HCT116 (cell line): ENCODE results near the gene DDX55. TPM values are rescaled to one million over a fixed set of nuclear protein-coding genes. Genes with fewer than 3 reads are reported as not detected.

Experiments
- ATAC-seq: fragments of 200-7000 bp; cut with Tn5 transposase; 2 replicates; pipeline ENCODE4 v1.9.1; 2020; ENCODE audit warnings: mild to moderate bottlenecking, moderate library complexity
- BruUV-seq: library from RNA; stranded (reverse); fragments of 400-500 nt; replicated peaks from 2 replicates; lab custom pipeline; 2021; lab: Mats Ljungman, UMichigan
- CTCF ChIA-PET: fragments of 300-600 bp; sonication (Branson Sonifier 250); formaldehyde crosslinking; loops from one replicate; lab custom pipeline; 2021; ENCODE audit warnings: antibody characterized with exemption; lab: Charles Lee
- POLR2A ChIA-PET: fragments of 300-600, 350-600 bp; sonication (Branson Sonifier 250); formaldehyde crosslinking; loops from one replicate; lab custom pipeline; 2021; ENCODE audit warnings: antibody characterized with exemption; lab: Charles Lee
- RAD21 ChIA-PET, 2 experiments: fragments of 300-600 bp; sonication (Branson Sonifier 250); formaldehyde crosslinking; loops; one replicate each; lab custom pipeline; 2023; ENCODE audit warnings: low total read pairs in 2 of 2; ENCODE audit not compliant: uncharacterized antibody in 2 of 2, unreplicated experiment in 2 of 2, low non-redundant PET in 1 of 2; lab: Charles Lee
- DNase-seq: peaks from one replicate; pipeline ENCODE4 v3.0.0-alpha.2; 2010; ENCODE audit warnings: low read depth, low spot score
- H2AFZ ChIP-seq: fragments of 200-600 bp; shearing (Covaris generic), sonication (generic); 2 replicates; pipeline ENCODE4 v1.6.1; 2017; ENCODE audit warnings: low read depth, mixed run types, mixed read lengths, antibody characterized with exemption, low read length; ENCODE audit not compliant: poor library complexity, severe bottlenecking
- H3K27ac ChIP-seq: 2 replicates; pipeline ENCODE4 v1.5.1; 2012; ENCODE audit warnings: low read depth, low read length
- H3K27me3 ChIP-seq: fragments of 200-600 bp; sonication (generic); 2 replicates; pipeline ENCODE4 v1.6.1; 2016; ENCODE audit warnings: mixed run types, low read length, mixed read lengths; ENCODE audit not compliant: insufficient read depth
- H3K36me3 ChIP-seq, 2 experiments: fragments of 200-500 bp in 1 of 2; fragments of 200-600 bp in 1 of 2; sonication (Bioruptor generic) in 1 of 2; sonication (generic) in 1 of 2; 2 replicates each; pipeline versions ENCODE4 v1.5.1 to v1.6.1; 2014 to 2016; ENCODE audit warnings: low read length in 2 of 2, inconsistent platforms in 1 of 2, mixed read lengths in 1 of 2, mixed run types in 1 of 2; ENCODE audit not compliant: insufficient read depth in 2 of 2, control insufficient read depth in 1 of 2
- H3K4me1 ChIP-seq, 2 experiments: fragments of 200-600 bp in 1 of 2; sonication (generic) in 1 of 2; 2 replicates each; pipeline versions ENCODE4 v1.5.1 to v1.6.1; 2012 to 2017; ENCODE audit warnings: low read length in 2 of 2, inconsistent platforms in 1 of 2, mild to moderate bottlenecking in 1 of 2, mixed read lengths in 1 of 2, mixed run types in 1 of 2, moderate library complexity in 1 of 2; ENCODE audit not compliant: insufficient read depth in 2 of 2, control insufficient read depth in 1 of 2
- H3K4me2 ChIP-seq: fragments of 200-600 bp; sonication (generic); 2 replicates; pipeline ENCODE4 v1.6.1; 2017; ENCODE audit warnings: mixed run types, low read length, mixed read lengths
- H3K4me3 ChIP-seq, 2 experiments: fragments of 200-600 bp in 1 of 2; sonication (generic) in 1 of 2; replicated peaks in 1 of 2; 2 replicates each; pipeline ENCODE4 v1.5.1; 2011 to 2016; ENCODE audit warnings: low read length in 2 of 2, control low read depth in 1 of 2, low read depth in 1 of 2, mild to moderate bottlenecking in 1 of 2, mixed read lengths in 1 of 2, mixed run types in 1 of 2
- H3K79me2 ChIP-seq: fragments of 200-600 bp; sonication (generic); 2 replicates; pipeline ENCODE4 v1.6.1; 2017; ENCODE audit warnings: mild to moderate bottlenecking, mixed run types, low read length, moderate library complexity, mixed read lengths; ENCODE audit not compliant: insufficient read depth
- H3K9ac ChIP-seq: fragments of 200-600 bp; sonication (generic); 2 replicates; pipeline ENCODE4 v1.6.1; 2016; ENCODE audit warnings: low read length, mixed read lengths
- H3K9me2 ChIP-seq: fragments of 200-600 bp; sonication (generic), shearing (Covaris generic); 2 replicates; pipeline ENCODE4 v1.6.1; 2017; ENCODE audit warnings: mixed run types, mild to moderate bottlenecking, moderate library complexity; ENCODE audit not compliant: insufficient read depth
- H3K9me3 ChIP-seq, 2 experiments: fragments of 200-500 bp in 1 of 2; fragments of 200-600 bp in 1 of 2; sonication (Bioruptor generic) in 1 of 2; sonication (generic) in 1 of 2; 2 replicates each; pipeline ENCODE4 v1.6.1; 2014 to 2017; ENCODE audit warnings: low read length in 2 of 2, mixed read lengths in 2 of 2, inconsistent platforms in 1 of 2, low read depth in 1 of 2, mild to moderate bottlenecking in 1 of 2, mixed run types in 1 of 2, moderate library complexity in 1 of 2; ENCODE audit not compliant: control insufficient read depth in 1 of 2, insufficient read depth in 1 of 2
- H4K20me1 ChIP-seq: fragments of 200-600 bp; sonication (generic), shearing (Covaris generic); 2 replicates; pipeline ENCODE4 v1.6.1; 2017; ENCODE audit warnings: mixed run types, mild to moderate bottlenecking, moderate library complexity; ENCODE audit not compliant: insufficient read depth
- EGR1 ChIP-seq: IDR thresholded peaks from 2 replicates; pipeline ENCODE4 v1.6.1; 2012; ENCODE audit warnings: low read depth
- ELF1 ChIP-seq: IDR thresholded peaks from 2 replicates; pipeline ENCODE4 v1.6.1; 2012; ENCODE audit warnings: low read depth, borderline replicate concordance
- POLR2A ChIP-seq: IDR thresholded peaks from 2 replicates; pipeline ENCODE4 v1.7.0; 2011; ENCODE audit warnings: borderline replicate concordance; ENCODE audit not compliant: insufficient read depth, insufficient read length; ENCODE audit errors: extremely low read depth
- POLR2AphosphoS5 ChIP-seq: IDR thresholded peaks from 2 replicates; pipeline ENCODE4 v1.6.1; 2011; ENCODE audit warnings: mild to moderate bottlenecking, low read depth, low read length, moderate library complexity
- SIN3A ChIP-seq: IDR thresholded peaks from 2 replicates; pipeline ENCODE4 v1.6.1; 2012; ENCODE audit warnings: low read depth
- ZNF274 ChIP-seq: fragments of 200-500 bp; sonication (Bioruptor generic); IDR thresholded peaks from 2 replicates; pipeline ENCODE4 v1.6.1; 2014; ENCODE audit warnings: mild to moderate bottlenecking, low read depth, low read length, inconsistent platforms
- intact Hi-C: fragments of 100-400 bp; cut with micrococcal nuclease; formaldehyde crosslinking; loops from 2 replicates; pipeline ENCODE4 v1.10.0; 2022
- total RNA-seq: library from RNA; stranded (reverse); gene quantifications from one replicate; pipeline ENCODE4 v1.2.1, GENCODE V29; 2021; ENCODE audit not compliant: unreplicated experiment
- TF ChIP-seq, protein P1 (sequence below): IDR thresholded peaks from 2 replicates; pipeline ENCODE4 v1.6.1; 2011; ENCODE audit warnings: mild to moderate bottlenecking, low read length, moderate library complexity; ENCODE audit not compliant: insufficient replicate concordance; ENCODE audit errors: extremely low read depth

The DDX55 gene
- total RNA-seq, 1 experiment from 2014 or later = 41.8 TPM

DNA sequence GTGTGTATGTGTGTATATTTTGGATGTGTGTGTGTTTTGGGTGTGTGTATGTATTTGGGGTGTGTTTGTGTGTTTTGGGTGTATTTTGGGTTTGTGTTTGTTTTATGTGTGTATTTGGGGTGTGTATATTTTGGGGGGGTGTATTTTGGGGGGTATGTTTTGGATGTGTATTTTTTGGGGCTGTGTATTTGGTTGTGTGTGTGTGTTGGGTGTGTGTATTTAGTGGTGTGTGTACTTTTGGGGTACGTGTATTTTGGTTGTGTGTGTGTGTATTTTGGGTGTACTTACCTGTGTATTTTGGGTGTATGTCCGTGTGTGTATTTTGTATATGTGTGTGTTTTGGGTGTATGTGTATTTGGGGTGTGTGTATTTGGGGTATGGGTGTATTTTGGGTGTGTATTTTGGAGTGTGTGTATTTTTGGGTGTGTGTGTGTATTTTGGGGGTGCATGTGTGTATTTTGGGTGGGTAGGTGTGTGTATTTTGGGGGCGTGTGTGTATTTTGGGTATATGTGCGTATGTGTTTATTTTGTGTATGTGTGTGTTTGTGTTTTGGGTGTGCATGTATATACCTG is 52.3 kb downstream of the DDX55 start:
- no TSS peak for BruUV-seq
- H3K9ac ChIP-seq = no peak overlapping the region
- H3K79me2 ChIP-seq = peaks cover 12% of the 10 kb centered on the region
- H3K27me3 ChIP-seq = no peaks in the 10 kb centered on the region
- no peak overlapping the region for H3K27ac ChIP-seq
- ChIA-PET RAD21 (no interaction called here), CTCF (no interaction called here), POLR2A (no interaction called here)
- H3K4me2 ChIP-seq = no peak overlapping the region
- ATAC-seq (no peak), DNase-seq (no peak)
- H2AFZ ChIP-seq = no peak overlapping the region
- no peaks in the 10 kb centered on the region for H3K4me1 ChIP-seq
- peaks cover 38 to 43% of the 10 kb centered on the region in 2 experiments; a peak in 3 of 4 replicates for H3K36me3 ChIP-seq
- intact Hi-C loops = no loop called here
- H3K9me3 ChIP-seq = no peaks in the 10 kb centered on the region
- H4K20me1 ChIP-seq = no peaks in the 10 kb centered on the region
- no peaks in the 10 kb centered on the region for H3K9me2 ChIP-seq
- TF ChIP-seq POLR2A (no peak), EGR1 (no peak), SIN3A (no peak)
- no peak overlapping the region for H3K4me3 ChIP-seq

DNA sequence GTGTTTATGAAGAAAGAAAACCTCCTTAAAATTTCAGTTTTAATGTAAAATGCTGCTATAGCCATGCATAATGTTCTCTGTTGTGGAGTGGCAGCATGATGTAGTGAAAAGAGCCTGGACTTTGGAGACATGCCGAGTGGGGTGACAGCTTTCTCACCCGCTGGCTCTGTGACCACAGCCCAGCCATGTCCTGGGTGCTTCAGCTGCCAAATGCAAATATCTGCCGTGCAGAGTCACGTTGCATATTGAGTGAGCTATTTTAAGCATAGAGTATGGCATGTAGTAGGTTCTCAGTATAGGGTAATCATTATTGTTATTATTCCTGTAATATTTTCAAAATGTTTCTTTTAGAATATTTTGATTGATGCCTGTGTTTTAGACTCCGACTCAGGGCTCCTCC is 53.5 kb downstream of the DDX55 start:
- H3K27me3 ChIP-seq = no peaks in the 10 kb centered on the region
- ATAC-seq = no peak
- no TSS peak for BruUV-seq
- no peak for DNase-seq
- no peak overlapping the region for H2AFZ ChIP-seq
- RAD21 ChIA-PET = no interaction called here
- TF ChIP-seq, protein P1, sequence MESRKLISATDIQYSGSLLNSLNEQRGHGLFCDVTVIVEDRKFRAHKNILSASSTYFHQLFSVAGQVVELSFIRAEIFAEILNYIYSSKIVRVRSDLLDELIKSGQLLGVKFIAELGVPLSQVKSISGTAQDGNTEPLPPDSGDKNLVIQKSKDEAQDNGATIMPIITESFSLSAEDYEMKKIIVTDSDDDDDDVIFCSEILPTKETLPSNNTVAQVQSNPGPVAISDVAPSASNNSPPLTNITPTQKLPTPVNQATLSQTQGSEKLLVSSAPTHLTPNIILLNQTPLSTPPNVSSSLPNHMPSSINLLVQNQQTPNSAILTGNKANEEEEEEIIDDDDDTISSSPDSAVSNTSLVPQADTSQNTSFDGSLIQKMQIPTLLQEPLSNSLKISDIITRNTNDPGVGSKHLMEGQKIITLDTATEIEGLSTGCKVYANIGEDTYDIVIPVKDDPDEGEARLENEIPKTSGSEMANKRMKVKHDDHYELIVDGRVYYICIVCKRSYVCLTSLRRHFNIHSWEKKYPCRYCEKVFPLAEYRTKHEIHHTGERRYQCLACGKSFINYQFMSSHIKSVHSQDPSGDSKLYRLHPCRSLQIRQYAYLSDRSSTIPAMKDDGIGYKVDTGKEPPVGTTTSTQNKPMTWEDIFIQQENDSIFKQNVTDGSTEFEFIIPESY = no peak
- TF ChIP-seq POLR2AphosphoS5 (no peak), ELF1 (no peak), SIN3A (no peak), ZNF274 (no peak)
- intact Hi-C loops = no loop called here
- no peak overlapping the region for H3K4me3 ChIP-seq
- no peak overlapping the region for H3K27ac ChIP-seq
- no peak overlapping the region for H3K9ac ChIP-seq
- H3K9me2 ChIP-seq = no peaks in the 10 kb centered on the region
- POLR2A ChIA-PET = interaction anchor here (0.6 kb wide), 1 partner anchor 10 kb away, joined by 3 read pairs; no protein-coding TSS in a partner anchor
- no peak overlapping the region for H3K4me2 ChIP-seq
- peaks cover 37 to 49% of the 10 kb centered on the region in 2 experiments; a peak in 3 of 4 replicates for H3K36me3 ChIP-seq
- H4K20me1 ChIP-seq = no peaks in the 10 kb centered on the region
- peaks cover 5% of the 10 kb centered on the region for H3K79me2 ChIP-seq
- CTCF ChIA-PET = no interaction called here
- H3K4me1 ChIP-seq = no peaks in the 10 kb centered on the region
- no peaks in the 10 kb centered on the region for H3K9me3 ChIP-seq
